Thyroid gland (tissue), 4 donors: ENCODE measurements around the gene MTFP1. TPM values are rescaled to one million over a fixed set of nuclear protein-coding genes. Genes with fewer than 3 reads are reported as not detected.
A peak's percentile ranks its signal among the peaks of the same experiment; 100 is the strongest.

ENCODE experiments used
- DNase-seq, 2 donors: peaks; one replicate each; pipeline ENCODE4 v3.0.0-alpha.2; 2019
- H3K27ac ChIP-seq, 3 donors: fragments of 200-600 bp; sonication (generic); 1 replicate in 2 of 3; 2 replicates in 1 of 3; pipeline ENCODE4 v1.5.1; 2016 to 2019; ENCODE audit warnings: mild to moderate bottlenecking in 1 of 3, moderate library complexity in 1 of 3
- H3K27me3 ChIP-seq: fragments of 200-600 bp; sonication (generic); one replicate; pipeline ENCODE4 v1.5.1; 2019
- H3K36me3 ChIP-seq, 2 donors: fragments of 200-600 bp; sonication (generic); one replicate each; pipeline ENCODE4 v1.5.1; 2016 to 2019
- H3K4me1 ChIP-seq, 2 donors: fragments of 200-600 bp; sonication (generic); one replicate each; pipeline ENCODE4 v1.5.1; 2017 to 2019
- H3K4me3 ChIP-seq, 3 donors: fragments of 200-600 bp; sonication (generic); replicated peaks in 1 of 3; 1 replicate in 2 of 3; 2 replicates in 1 of 3; pipeline ENCODE4 v1.5.1; 2016; ENCODE audit warnings: mild to moderate bottlenecking in 1 of 3
- H3K9me3 ChIP-seq: fragments of 200-600 bp; sonication (generic); one replicate; pipeline ENCODE4 v1.5.1; 2017
- POLR2A ChIP-seq, 2 donors: fragments of 450-650 bp; IDR thresholded peaks; one replicate each; pipeline ENCODE4 v1.6.1; 2017; ENCODE audit warnings: antibody characterized with exemption in 2 of 2, mild to moderate bottlenecking in 2 of 2, moderate library complexity in 1 of 2
- WGBS, 2 donors: methylation state at CpG; one replicate each; pipeline ENCODE4 v1.1.5; 2017; 5-methylcytosine and 5-hydroxymethylcytosine counted together
- intact Hi-C: fragments of 100-400 bp; cut with DNase I; formaldehyde crosslinking; loops from one replicate; pipeline ENCODE4 v1.15.1; 2023
- total RNA-seq, 4 donors: library from RNA; depleted of rRNA; stranded (reverse); fragments of >200 nt; gene quantifications; one replicate each; pipeline ENCODE4 v1.2.3, GENCODE V29; 2016
- TF ChIP-seq, protein P1 (sequence below), 6 experiments: fragments of 200-600 bp in 3 of 6; fragments of 450-650 bp in 3 of 6; sonication (generic) in 3 of 6; IDR thresholded peaks; one replicate each; pipeline ENCODE4 v1.5.1; 2016 to 2019; ENCODE audit warnings: antibody characterized with exemption in 6 of 6, mild to moderate bottlenecking in 2 of 6, inconsistent platforms in 1 of 6, moderate library complexity in 1 of 6

Gene MTFP1
- 10 to 100 TPM in 3 of 4 donors, 1 to 10 TPM in 1; 5.8 to 25.7 (median 14.4) TPM for total RNA-seq

DNA sequence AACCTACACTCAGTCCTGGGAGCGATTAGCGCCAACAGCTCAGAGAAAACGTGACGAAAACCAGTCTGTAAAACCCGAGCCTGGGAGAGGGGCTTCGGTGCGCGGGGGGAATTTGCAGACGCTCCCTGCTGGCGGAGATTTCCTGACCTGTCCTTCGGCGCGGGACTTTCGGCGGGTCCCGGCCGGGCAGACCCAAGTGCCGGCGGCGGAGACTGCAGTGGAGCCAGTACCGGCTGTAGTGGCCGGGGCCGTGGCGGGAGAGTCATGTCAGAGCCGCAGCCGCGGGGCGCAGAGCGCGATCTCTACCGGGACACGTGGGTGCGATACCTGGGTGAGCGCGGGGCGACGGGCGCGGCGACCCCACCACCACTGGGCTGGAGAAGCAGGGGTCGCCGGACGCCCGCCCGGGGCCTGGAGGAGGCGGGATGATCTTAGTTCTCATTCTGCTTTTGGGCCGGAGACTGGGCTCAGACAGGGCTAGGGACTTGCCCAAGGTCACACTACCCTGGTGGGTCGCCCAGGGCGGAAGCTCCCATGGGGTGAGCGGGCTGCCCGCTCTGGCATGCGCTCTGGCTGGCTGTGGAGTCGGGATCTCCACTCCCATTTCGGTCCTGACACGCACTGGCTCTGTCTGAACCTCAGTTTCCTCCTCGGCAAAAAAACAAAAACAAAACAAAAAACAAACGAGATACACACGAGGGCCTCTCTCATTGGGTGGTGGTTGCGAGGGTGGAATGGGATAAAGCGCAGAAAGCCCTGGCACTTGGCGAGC lies at the start of gene MTFP1:
TSS of gene MTFP1 (plus strand) at position 153 of the 772 bp plus-strand sequence. CDS start at position 265, 112 bp downstream.
- no peaks in the 10 kb centered on the region for H3K27me3 ChIP-seq
- H3K9me3 ChIP-seq = no peaks in the 10 kb centered on the region
- peaks cover 26 to 42% of the 10 kb centered on the region in 2 donors for H3K4me1 ChIP-seq
- H3K27ac ChIP-seq = peak within 1 kb of the TSS; percentile 71 to 97 (median 86)
- peak; percentile 74 to 75 for DNase-seq
- intact Hi-C loops = loop anchor here (5.0 kb wide), 1 partner anchor 34 kb away; no protein-coding TSS in a partner anchor
- peak within 1 kb of the TSS; percentile 36 to 82 (median 62) for H3K4me3 ChIP-seq
- H3K36me3 ChIP-seq = no peaks in the 10 kb centered on the region
- WGBS, 2 donors = 1 to 2% methylated on average over 34 to 45 of the region's 61 CpGs
- TF ChIP-seq POLR2A (IDR thresholded peaks at IDR 0.05) = peak in 1 of 2 donors; percentile 29
- TF ChIP-seq, protein P1, sequence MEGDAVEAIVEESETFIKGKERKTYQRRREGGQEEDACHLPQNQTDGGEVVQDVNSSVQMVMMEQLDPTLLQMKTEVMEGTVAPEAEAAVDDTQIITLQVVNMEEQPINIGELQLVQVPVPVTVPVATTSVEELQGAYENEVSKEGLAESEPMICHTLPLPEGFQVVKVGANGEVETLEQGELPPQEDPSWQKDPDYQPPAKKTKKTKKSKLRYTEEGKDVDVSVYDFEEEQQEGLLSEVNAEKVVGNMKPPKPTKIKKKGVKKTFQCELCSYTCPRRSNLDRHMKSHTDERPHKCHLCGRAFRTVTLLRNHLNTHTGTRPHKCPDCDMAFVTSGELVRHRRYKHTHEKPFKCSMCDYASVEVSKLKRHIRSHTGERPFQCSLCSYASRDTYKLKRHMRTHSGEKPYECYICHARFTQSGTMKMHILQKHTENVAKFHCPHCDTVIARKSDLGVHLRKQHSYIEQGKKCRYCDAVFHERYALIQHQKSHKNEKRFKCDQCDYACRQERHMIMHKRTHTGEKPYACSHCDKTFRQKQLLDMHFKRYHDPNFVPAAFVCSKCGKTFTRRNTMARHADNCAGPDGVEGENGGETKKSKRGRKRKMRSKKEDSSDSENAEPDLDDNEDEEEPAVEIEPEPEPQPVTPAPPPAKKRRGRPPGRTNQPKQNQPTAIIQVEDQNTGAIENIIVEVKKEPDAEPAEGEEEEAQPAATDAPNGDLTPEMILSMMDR (IDR thresholded peaks at IDR 0.05) = no peak

- WGBS, 2 donors = 83 to 99% methylated on average over 1 to 15 of the region's 20 CpGs
- Histone ChIP-seq H3K4me3 (no peak overlapping the region), H3K27ac (no peak overlapping the region), H3K9me3 (no peaks in the 10 kb centered on the region), H3K27me3 (no peaks in the 10 kb centered on the region), H3K36me3 (no peaks in the 10 kb centered on the region), H3K4me1 (no peaks in the 10 kb centered on the region)
- TF ChIP-seq, protein P1 (IDR thresholded peaks at IDR 0.05) = no peak
- TF ChIP-seq POLR2A (IDR thresholded peaks at IDR 0.05) = no peak
- DNase-seq = no peak
- intact Hi-C loops = no loop called here
Measured at GRCh38 chr22:30380011-30380410, 45.6 kb upstream of the MTFP1 start.

GRCh38 chr22:30381264-30381663 lies 44.3 kb upstream of the MTFP1 start:
- intact Hi-C loops = no loop called here
- TF ChIP-seq POLR2A (IDR thresholded peaks at IDR 0.05) = no peak
- TF ChIP-seq, protein P1 (IDR thresholded peaks at IDR 0.05) = no peak
- no peak overlapping the region for H3K4me3 ChIP-seq
- no peaks in the 10 kb centered on the region for H3K9me3 ChIP-seq
- WGBS, 2 donors = 92 to 98% methylated on average over 7 to 10 of the region's 12 CpGs
- H3K36me3 ChIP-seq = no peaks in the 10 kb centered on the region
- no peaks in the 10 kb centered on the region for H3K27me3 ChIP-seq
- no peak for DNase-seq
- no peak overlapping the region for H3K27ac ChIP-seq
- H3K4me1 ChIP-seq = peaks cover 2 to 3% of the 10 kb centered on the region in 2 donors

GRCh38 chr22:30382340-30382739 lies 43.2 kb upstream of the MTFP1 start:
- WGBS, 2 donors = 94 to 95% methylated on average over 3 to 5 of the region's 5 CpGs
- Histone ChIP-seq H3K36me3 (no peaks in the 10 kb centered on the region), H3K27me3 (no peaks in the 10 kb centered on the region), H3K27ac (no peak overlapping the region), H3K4me3 (no peak overlapping the region), H3K9me3 (no peaks in the 10 kb centered on the region), H3K4me1 (peaks cover 7 to 9% of the 10 kb centered on the region in 2 donors)
- TF ChIP-seq, protein P1 (IDR thresholded peaks at IDR 0.05) = no peak
- TF ChIP-seq POLR2A (IDR thresholded peaks at IDR 0.05) = no peak
- intact Hi-C loops = no loop called here
- no peak for DNase-seq

- no peaks in the 10 kb centered on the region for H3K27me3 ChIP-seq
- TF ChIP-seq, protein P1 (IDR thresholded peaks at IDR 0.05) = no peak
- TF ChIP-seq POLR2A (IDR thresholded peaks at IDR 0.05) = no peak
- DNase-seq = no peak
- WGBS, 2 donors = 93% methylated on average over 2 of the region's 3 CpGs; no CpG with 5 or more reads in 1 of the 2 donors
- H3K36me3 ChIP-seq = no peaks in the 10 kb centered on the region
- intact Hi-C loops = no loop called here
- no peak overlapping the region for H3K4me3 ChIP-seq
- no peak overlapping the region for H3K27ac ChIP-seq
- H3K4me1 ChIP-seq = peaks cover 7 to 12% of the 10 kb centered on the region in 2 donors
- no peaks in the 10 kb centered on the region for H3K9me3 ChIP-seq
Measured at GRCh38 chr22:30383061-30383460, 42.5 kb upstream of the MTFP1 start.
